Islet of Langerhans (tissue), 1 donor: Measurements from ENCODE around the gene MAP2K5.

Source experiments
- FAIRE-seq: peaks from one replicate; lab custom pipeline; 2011; peaks lifted over from hg19 to GRCh38; lab: Jason Lieb, UNC

The MAP2K5 gene

DNA sequence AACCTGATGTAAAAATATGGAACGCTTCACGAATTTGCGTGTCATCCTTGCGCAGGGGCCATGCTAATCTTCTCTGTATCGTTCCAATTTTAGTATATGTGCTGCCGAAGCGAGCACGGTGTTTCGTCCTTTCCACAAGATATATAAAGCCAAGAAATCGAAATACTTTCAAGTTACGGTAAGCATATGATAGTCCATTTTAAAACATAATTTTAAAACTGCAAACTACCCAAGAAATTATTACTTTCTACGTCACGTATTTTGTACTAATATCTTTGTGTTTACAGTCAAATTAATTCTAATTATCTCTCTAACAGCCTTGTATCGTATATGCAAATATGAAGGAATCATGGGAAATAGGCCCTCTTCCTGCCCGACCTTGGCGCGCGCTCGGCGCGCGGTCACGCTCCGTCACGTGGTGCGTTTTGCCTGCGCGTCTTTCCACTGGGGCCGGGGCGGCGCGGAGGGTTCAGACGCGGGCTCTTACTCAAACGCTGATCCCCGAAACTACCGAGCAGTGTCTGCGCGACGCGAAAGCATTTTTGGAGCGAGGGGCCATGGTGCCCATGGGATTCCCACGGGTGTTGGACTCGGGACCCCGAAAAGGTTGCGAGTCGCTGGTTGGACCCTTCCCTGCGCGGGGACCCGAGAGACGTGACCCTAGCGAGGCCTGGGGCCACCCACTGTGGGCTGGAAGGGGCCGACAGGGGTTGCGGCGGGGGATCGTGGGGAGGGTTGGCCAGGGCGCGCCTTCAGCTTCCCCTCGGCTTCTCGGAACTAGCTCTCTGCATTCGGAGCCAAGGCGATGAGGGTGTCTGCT is 297.6 kb downstream of the MAP2K5 start, which contains the start of gene RNU6-1:
TSS of gene RNU6-1 (minus strand) at position 117 of the 820 bp plus-strand sequence.
- FAIRE-seq, result peak; percentile 89

DNA sequence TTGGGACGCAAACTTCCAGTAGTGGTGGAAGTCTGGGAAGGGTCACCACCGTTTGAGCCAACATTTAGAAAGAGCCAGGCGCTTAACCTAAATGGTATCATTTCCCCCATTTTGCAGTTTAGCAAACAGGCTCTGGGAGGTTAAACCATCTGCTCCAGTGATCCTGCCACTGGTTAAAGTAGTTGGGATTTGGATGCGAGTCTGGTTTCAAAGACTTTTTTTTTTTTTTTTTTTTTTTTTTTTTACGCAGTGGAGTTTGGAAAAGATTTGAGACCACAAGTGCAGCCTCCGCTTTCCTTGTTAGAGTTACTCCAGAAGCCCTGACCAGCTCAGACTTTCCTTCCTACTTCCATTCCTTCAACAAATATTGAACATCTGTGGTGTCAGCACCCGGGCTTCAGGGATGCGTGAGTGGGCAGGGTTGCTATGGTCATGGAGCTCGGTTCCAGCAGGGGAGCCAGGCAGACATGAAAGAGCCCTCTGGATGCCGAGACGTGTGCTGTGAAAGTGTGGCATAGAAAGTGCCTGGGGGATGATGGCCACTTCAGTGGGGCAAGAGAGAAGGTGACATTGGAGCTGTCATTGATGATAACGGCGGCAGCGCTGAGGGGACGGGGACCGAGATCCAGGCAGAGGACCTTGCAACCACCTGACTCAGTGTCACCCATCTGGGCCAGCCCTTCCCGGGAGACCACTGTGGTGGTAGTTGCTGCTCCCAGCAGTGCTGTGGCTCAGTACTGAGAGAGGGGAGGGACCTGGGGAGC is 298.4 kb downstream of the MAP2K5 start:
- no peak for FAIRE-seq

DNA sequence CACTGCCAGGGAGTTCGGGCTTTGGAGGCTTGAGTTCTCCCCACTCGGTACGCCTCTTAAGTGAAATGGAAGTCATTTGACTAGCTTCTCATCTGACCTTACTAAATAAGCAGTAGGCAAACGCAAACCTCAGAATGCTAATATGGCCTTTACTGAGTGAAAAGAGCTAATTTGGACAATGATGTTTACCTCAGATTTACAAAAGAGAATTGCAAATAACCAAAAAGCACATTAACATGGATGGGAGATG is 298.9 kb downstream of the MAP2K5 start:
- no peak for FAIRE-seq

DNA sequence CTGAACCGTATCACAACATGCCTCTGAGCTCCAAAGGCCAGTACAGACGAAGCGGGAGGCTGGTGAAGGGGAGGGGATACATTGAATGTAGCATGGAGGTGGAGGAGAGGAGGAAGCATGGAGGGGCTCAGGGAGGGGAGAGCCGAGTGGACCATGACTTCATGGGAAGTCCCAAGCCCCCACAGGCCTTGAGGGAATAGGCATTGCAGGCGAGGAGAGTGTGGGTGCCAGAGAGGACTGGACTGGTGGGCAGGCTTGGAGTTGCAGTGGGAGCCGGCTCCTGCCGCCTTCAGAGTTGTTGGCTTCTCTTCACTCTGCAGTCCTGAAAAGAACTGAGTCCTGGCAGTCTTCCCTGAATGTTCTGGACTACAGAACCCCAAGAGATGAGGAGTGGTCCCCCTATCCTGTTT is 300.6 kb downstream of the MAP2K5 start:
- FAIRE-seq, result no peak

DNA sequence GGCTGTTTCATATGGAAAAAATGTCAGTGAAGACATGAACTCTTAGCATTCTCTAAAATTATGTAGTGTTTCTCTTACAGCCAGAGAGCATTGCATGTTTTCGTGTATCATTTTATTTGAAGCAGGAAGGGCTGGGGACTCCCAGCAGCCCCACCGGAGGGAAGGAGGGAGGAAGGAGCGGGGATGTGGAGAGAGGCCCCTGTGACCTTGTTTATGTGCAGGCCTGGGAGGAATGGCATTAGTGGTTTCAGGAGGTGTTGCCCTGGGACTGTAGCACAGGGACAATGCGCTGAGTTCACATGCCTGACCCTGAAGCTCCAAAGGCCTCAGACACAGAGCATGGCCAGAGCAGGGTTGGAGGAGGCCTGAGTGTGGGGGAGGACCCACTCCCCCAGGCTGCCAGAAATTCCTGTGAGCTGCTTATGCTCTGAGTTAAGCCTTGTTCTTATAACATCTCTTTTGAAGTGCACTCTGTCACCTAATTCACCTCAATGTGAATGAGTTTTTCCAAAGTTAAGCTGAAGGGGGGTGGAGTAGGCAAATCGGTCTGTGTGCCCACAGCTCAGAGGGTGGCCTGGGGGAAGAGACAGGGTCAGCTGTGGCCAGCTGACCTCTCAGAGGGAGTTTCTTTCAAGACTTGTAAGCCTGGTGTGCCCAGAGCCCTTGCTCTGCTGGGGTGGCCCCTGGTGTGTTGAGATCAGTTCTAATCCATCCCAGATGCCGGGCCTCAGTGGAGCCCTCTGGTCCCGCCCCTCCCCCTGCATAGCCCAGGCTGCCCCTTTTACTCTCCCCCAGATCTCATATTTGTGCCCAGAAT is 301.3 kb downstream of the MAP2K5 start:
- FAIRE-seq, result no peak

DNA sequence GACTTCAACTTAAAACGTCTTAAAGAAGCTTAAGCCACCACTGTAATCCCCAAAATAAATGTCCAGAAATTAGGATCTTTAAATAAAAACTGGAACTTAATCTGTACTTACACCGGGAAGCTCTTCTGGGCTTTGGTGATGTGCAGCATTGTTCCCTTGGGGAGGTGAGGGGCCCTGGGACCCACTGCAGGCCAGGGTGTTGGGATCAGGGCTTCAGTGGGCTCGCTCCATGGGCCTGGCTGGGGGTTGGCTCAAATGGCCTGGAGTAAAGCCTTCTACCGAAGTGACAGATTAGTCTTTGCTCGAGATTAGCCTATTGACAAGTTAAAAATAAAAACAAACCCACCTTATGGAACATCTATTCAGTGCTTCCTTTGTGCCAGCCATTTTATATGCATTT is 303.5 kb downstream of the MAP2K5 start:
- FAIRE-seq, result no peak

DNA sequence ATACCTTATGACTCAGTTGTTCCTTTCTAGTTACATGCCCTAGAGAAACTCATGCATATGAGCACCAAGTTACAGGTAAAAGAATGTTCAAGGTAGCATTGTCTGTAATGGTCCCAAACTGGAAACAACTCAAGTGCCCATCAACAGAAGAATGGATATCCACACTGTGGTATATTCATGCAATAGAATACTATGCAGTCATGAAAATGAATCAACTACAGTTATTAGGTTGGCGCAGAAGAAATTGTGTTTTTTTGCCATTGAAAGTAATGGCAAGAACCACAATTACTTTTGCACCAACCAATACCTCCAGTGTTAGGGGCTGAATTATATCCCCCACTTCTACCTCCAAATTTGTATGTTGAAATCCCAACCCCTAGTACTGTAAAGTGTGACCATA is 307.0 kb downstream of the MAP2K5 start:
- FAIRE-seq, result no peak

DNA sequence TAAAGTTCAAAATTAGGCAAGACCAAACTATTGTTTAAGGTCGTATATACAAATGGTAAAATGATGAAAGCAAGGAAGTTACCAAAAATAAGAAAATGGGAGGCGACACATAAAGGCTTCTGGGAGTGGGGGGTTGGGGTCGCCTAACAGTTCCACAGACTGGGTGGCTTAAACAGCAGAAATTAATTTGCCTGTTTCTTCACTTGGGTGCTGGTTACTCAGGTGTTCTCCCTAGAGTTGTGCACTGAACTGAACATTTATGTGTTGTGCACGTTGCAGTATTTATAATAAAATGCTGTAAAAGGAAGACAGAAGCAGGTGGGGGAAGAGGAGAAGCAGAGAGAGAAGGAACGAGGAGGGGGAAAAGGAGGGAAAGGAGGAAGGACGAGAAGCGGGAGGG is 307.8 kb downstream of the MAP2K5 start:
- FAIRE-seq, result no peak

DNA sequence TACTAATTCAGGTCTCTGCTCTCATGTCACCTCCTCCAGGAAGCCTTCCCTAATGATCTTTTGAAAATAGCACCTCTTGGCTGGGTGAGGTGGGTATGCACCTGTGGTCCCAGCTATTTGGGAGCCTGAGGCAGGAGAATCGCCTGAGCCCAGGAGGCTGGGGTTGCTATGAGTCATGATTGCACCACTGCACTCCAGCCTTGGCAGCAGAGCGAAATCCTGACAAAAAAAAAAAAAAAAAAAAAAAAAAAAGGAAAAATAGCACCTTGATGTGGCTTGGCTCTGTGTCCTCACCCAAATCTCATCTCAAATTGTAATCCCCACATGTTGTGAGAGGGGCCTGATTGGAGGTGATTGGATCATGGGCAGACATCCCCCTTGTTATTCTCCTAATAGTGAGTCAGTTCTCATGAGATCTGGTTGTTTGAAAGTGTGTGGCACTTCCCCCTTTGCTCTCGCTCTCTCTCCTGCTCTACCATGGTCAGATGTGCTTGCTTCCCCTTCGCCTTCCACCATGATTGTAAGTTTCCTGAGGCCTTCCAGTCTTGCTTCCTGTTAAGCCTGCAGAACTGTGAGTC is 308.6 kb downstream of the MAP2K5 start:
- FAIRE-seq, result no peak

DNA sequence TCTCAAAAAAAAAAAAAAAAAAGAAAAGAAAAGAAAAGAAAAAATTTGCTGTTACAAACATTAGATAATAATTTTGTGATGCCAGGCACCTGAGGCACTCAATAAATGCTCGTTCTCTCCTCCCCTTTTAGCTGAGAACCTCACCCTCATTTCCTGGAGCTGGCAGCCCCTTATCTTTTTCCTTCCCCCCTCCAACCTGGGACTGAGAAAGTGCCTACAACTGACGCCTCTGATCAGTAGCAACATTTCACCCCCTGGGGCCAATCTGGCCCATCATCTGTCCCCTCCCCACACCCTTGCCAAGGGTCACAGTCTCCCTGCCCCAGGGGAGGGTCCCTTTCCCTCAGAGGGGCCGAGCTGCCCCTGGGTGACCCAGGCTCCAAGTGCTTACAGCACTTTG is 309.9 kb downstream of the MAP2K5 start:
- FAIRE-seq, result no peak

DNA sequence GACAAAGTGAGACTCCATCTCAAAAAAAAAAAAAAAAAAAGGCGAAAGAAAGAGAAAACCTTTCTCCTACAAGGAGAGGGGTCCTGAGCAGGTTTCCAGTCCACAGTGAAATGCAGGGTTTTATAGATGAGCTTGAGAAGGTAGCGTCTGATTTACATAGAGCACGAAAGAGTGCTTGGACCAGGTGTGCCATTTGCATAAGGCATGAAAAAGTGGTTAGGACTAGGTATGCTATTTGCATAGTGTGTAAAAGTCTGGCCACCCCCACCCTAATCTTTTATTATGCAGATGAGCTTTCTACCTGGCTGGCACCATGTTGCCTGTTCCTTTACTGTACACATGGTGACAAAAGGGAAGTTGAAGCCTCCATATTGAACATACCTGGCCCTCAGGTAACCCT is 311.0 kb downstream of the MAP2K5 start:
- no peak for FAIRE-seq

DNA sequence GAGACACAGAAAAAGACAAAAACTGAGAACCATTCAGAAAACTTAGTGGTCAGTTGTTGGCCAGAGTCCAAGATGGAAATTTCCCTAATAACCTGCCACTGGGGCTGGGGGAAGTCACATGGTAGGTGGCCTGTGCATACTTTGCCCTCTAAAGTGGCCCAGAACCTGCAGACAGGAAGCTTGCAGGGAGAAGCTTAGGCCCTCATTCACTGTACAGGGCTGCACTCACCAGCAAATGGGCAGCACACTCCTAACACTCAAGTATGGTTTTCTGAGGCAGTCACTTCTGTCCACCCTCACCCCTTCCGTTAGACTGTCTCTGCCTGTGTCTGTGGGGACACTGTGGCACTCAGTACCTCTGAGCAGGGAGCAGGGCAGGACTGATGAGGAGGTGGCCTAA is 311.9 kb downstream of the MAP2K5 start:
- no peak for FAIRE-seq

DNA sequence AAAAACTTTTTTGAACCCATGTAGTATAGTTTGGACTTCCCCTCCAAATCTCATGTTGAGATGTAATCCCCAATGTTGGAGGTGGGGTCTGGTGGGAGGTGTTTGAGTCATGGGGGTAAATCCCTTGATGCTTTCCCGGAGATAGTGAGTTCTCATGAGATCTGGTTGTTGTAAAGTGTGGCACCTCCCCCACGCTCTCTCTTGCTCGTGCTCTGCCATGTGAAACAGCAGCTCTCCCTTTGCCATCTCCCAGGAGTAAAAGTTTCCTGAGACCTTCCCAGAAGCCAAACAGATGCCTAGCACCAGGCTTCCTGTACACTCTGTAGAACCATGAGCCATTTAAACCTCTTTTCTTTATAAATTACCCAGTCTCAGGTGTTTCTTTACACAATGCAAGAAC is 313.3 kb downstream of the MAP2K5 start:
- FAIRE-seq, result no peak
